A549 (cell line): ENCODE measurements around the gene AP3D1. TPM values are rescaled to one million over a fixed set of nuclear protein-coding genes. Genes with fewer than 3 reads are reported as not detected.

Source experiments
- ATAC-seq, 2 experiments: fragments of 200-7000 bp in 1 of 2; fragments of >200 bp in 1 of 2; cut with Nextera tagmentation in 1 of 2; cut with Tn5 transposase in 1 of 2; 3 replicates each; pipeline versions ENCODE4 v1.8.0 to v1.9.1; 2018 to 2020; ENCODE audit warnings: mild to moderate bottlenecking in 1 of 2, moderate library complexity in 1 of 2
- CTCF ChIA-PET: fragments of 300-600 bp; sonication (Branson Sonifier 250); formaldehyde crosslinking; extraction: SDS; loops from one replicate; lab custom pipeline; 2021; ENCODE audit warnings: antibody characterized with exemption, inconsistent platforms; lab: Yijun Ruan, JAX
- POLR2A ChIA-PET: fragments of 350-600 bp; formaldehyde crosslinking; extraction: SDS; loops from one replicate; lab custom pipeline; 2021; ENCODE audit warnings: antibody characterized with exemption, inconsistent platforms; lab: Yijun Ruan, JAX
- DNase-seq, 2 experiments: peaks; one replicate each; pipeline versions ENCODE4 v3.0.0 to v3.0.0-alpha.2; 2011 to 2016; ENCODE audit warnings: low read depth in 1 of 2, low spot score in 1 of 2
- FAIRE-seq: peaks from 2 replicates; lab custom pipeline; 2011; peaks lifted over from hg19 to GRCh38; lab: Jason Lieb, UNC
- H3K27ac ChIP-seq, 2 experiments: fragments of >200 bp; sonication (Bioruptor Twin); formaldehyde crosslinking; 3 replicates each; pipeline ENCODE4 v1.5.1; 2016 to 2017
- H3K4me1 ChIP-seq: fragments of >200 bp; sonication (Bioruptor Twin); formaldehyde crosslinking; 3 replicates; pipeline ENCODE4 v1.6.1; 2016
- H3K4me2 ChIP-seq: fragments of >200 bp; sonication (Bioruptor Twin); formaldehyde crosslinking; 3 replicates; pipeline ENCODE4 v1.6.1; 2016
- H3K4me3 ChIP-seq: fragments of >200 bp; sonication (Bioruptor Twin); formaldehyde crosslinking; 3 replicates; pipeline ENCODE4 v1.5.1; 2016
- H3K9me3 ChIP-seq: fragments of >200 bp; sonication (Bioruptor Twin); formaldehyde crosslinking; 3 replicates; pipeline ENCODE4 v1.6.1; 2016
- ATOH8 ChIP-seq: fragments of 250-450 bp; sonication (Bioruptor Pico); IDR thresholded peaks from 2 replicates; pipeline ENCODE4 v1.5.0; 2020; ENCODE audit warnings: low read depth, mild to moderate bottlenecking, moderate library complexity
- BHLHE40 ChIP-seq: IDR thresholded peaks from 2 replicates; pipeline ENCODE4 v1.6.1; 2012; ENCODE audit warnings: low read depth, low read length, inconsistent platforms
- CBX8 ChIP-seq: fragments of 200-600 bp; sonication (generic); IDR thresholded peaks from 2 replicates; pipeline ENCODE4 v1.6.1; 2016
- CHD2 ChIP-seq: fragments of 150-350 bp; IDR thresholded peaks from 2 replicates; pipeline ENCODE4 v1.6.1; 2014; ENCODE audit warnings: low read length; ENCODE audit not compliant: partially characterized antibody
- E2F6 ChIP-seq: IDR thresholded peaks from 2 replicates; pipeline ENCODE4 v1.6.1; 2012; ENCODE audit warnings: low read depth, borderline replicate concordance
- EHF ChIP-seq: fragments of 250-450 bp; sonication (Bioruptor Pico); IDR thresholded peaks from 2 replicates; pipeline ENCODE4 v1.5.0; 2020; ENCODE audit warnings: mild to moderate bottlenecking
- ESRRA ChIP-seq: fragments of 150-350 bp; IDR thresholded peaks from 2 replicates; pipeline ENCODE4 v1.6.1; 2014; ENCODE audit warnings: mild to moderate bottlenecking, low read length, borderline replicate concordance
- FOXS1 ChIP-seq: fragments of 250-450 bp; sonication (Bioruptor Pico); IDR thresholded peaks from 2 replicates; pipeline ENCODE4 v1.5.0; 2020; ENCODE audit warnings: mild to moderate bottlenecking, moderate library complexity
- HDAC2 ChIP-seq: fragments of 200-600 bp; sonication (generic); IDR thresholded peaks from 2 replicates; pipeline ENCODE4 v1.6.1; 2016
- HES2 ChIP-seq: fragments of >200 bp; sonication (Bioruptor Twin); formaldehyde crosslinking; IDR thresholded peaks from 2 replicates; pipeline ENCODE4 v1.6.1; 2016
- HOXB13 ChIP-seq: fragments of 250-450 bp; sonication (Bioruptor Pico); IDR thresholded peaks from 2 replicates; pipeline ENCODE4 v1.5.0; 2020; ENCODE audit warnings: low read depth, mild to moderate bottlenecking, moderate library complexity
- KDM5A ChIP-seq: fragments of 200-600 bp; sonication (generic); IDR thresholded peaks from 2 replicates; pipeline ENCODE4 v1.6.1; 2016; ENCODE audit warnings: antibody characterized with exemption, mild to moderate bottlenecking
- POLR2AphosphoS2 ChIP-seq: conservative IDR thresholded peaks from 2 replicates; pipeline ENCODE4 v1.6.1; 2012; ENCODE audit warnings: low read length, improper control_type of control experiment, inconsistent platforms
- RAD21 ChIP-seq, 2 experiments: fragments of >200 bp in 1 of 2; sonication (Bioruptor Twin) in 1 of 2; formaldehyde crosslinking in 1 of 2; IDR thresholded peaks in 1 of 2; conservative IDR thresholded peaks in 1 of 2; 2 replicates in 1 of 2; 3 replicates in 1 of 2; pipeline ENCODE4 v1.6.1; 2012 to 2018; ENCODE audit warnings: inconsistent platforms in 1 of 2
- REST ChIP-seq: fragments of 200-600 bp; sonication (generic); IDR thresholded peaks from 2 replicates; pipeline ENCODE4 v1.6.1; 2016; ENCODE audit warnings: antibody characterized with exemption, mild to moderate bottlenecking, moderate library complexity
- SMC3 ChIP-seq: fragments of >200 bp; sonication (Bioruptor Twin); formaldehyde crosslinking; IDR thresholded peaks from 3 replicates; pipeline ENCODE4 v1.6.1; 2018; ENCODE audit warnings: inconsistent platforms
- USF2 ChIP-seq: fragments of 450-650 bp; IDR thresholded peaks from 2 replicates; pipeline ENCODE4 v1.6.1; 2014; ENCODE audit warnings: antibody characterized with exemption
- ZSCAN20 ChIP-seq: fragments of 250-450 bp; sonication (Bioruptor Pico); IDR thresholded peaks from 2 replicates; pipeline ENCODE4 v1.8.0; 2022; ENCODE audit warnings: mild to moderate bottlenecking, moderate library complexity
- WGBS: methylation state at CpG from one replicate; pipeline ENCODE4 v1.1.6; 2017; ENCODE audit errors: missing lambda C conversion rate; 5-methylcytosine and 5-hydroxymethylcytosine counted together
- polyA plus RNA-seq, 4 experiments: library from polyadenylated mRNA; depleted of rRNA in 3 of 4; stranded (reverse); fragments of >200 nt; fragmentation: RNase III in 1 of 4; extraction: RNeasy Plus Mini Kit Qiagen cat#74134 plus additional on column Dnase treatment in 1 of 4; gene quantifications; 2 replicates in 3 of 4; 3 replicates in 1 of 4; pipeline ENCODE4 v1.2.3, GENCODE V29; 2011 to 2017

Gene AP3D1
- polyA plus RNA-seq, 2 of the 4 experiments (the other 2 are of a cell fraction): 44.4 to 66.9 TPM

GRCh38 chr19:2122982-2123381 is 28.4 kb downstream of the AP3D1 start (continued):
- no peak for TF ChIP-seq E2F6
- TF ChIP-seq FOXS1: no peak
- TF ChIP-seq ESRRA: no peak
- no peak for TF ChIP-seq REST
- TF ChIP-seq, all 56 proteins: peak for 0

- Histone ChIP-seq H3K27ac (no peak overlapping the region), H3K4me2 (no peak overlapping the region), H3K4me3 (no peak overlapping the region), H3K4me1 (no peaks in the 10 kb centered on the region), H3K9me3 (no peaks in the 10 kb centered on the region)
- FAIRE-seq: no peak
- DNase-seq: no peak
- ChIA-PET POLR2A (no interaction called here), CTCF (no interaction called here)
- no peak for ATAC-seq
- no peak for TF ChIP-seq HOXB13 (CRISPR knock-in tag)
- no peak for TF ChIP-seq EHF (CRISPR knock-in tag)
- TF ChIP-seq ZSCAN20: no peak
- TF ChIP-seq CHD2: no peak
- TF ChIP-seq E2F6: no peak
- WGBS: 91% methylated on average over 7 of the region's 15 CpGs
These were observed 29.1 kb downstream of the AP3D1 start for GRCh38 chr19:2122251-2122650.

- no peak for TF ChIP-seq CBX8
- TF ChIP-seq HOXB13 (CRISPR knock-in tag): no peak
- no peak for TF ChIP-seq E2F6
- TF ChIP-seq USF2: no peak
- TF ChIP-seq KDM5A: no peak
- no peak for TF ChIP-seq REST
- TF ChIP-seq HES2: no peak
- TF ChIP-seq ESRRA: no peak
- no peak for TF ChIP-seq SMC3
- no peak for TF ChIP-seq RAD21 (conservative IDR thresholded peaks at IDR 0.05 in 1 of 2, IDR thresholded peaks at IDR 0.05 in 1 of 2)
- no peak for TF ChIP-seq HDAC2
- TF ChIP-seq POLR2AphosphoS2: no peak
- TF ChIP-seq ATOH8 (CRISPR knock-in tag): no peak
- no peak for TF ChIP-seq BHLHE40
- TF ChIP-seq, all 56 proteins: peak for 0
- ATAC-seq (no peak; a peak in 1 of 6 replicates), DNase-seq (no peak), FAIRE-seq (no peak)
- CTCF ChIA-PET: no interaction called here
- no peak overlapping the region for H3K4me2 ChIP-seq
- H3K4me1 ChIP-seq: no peaks in the 10 kb centered on the region
- POLR2A ChIA-PET: no interaction called here
- H3K4me3 ChIP-seq: no peak overlapping the region
- no peaks in the 10 kb centered on the region for H3K9me3 ChIP-seq
- H3K27ac ChIP-seq: no peak overlapping the region
- 96% methylated on average over 15 of the region's 27 CpGs for WGBS
These were observed 29.8 kb downstream of the AP3D1 start for GRCh38 chr19:2121416-2122051.
